Neural cell (in vitro differentiated cells): ENCODE results near the gene SMCHD1.

Experiments used
- CTCF ChIP-seq: fragments of 450-650 bp; IDR thresholded peaks from 2 replicates; pipeline ENCODE4 v1.5.1; 2014; ENCODE audit warnings: antibody characterized with exemption, mild to moderate bottlenecking, moderate library complexity; ENCODE audit not compliant: poor library complexity, severe bottlenecking
- EP300 ChIP-seq: fragments of 450-650 bp; conservative IDR thresholded peaks from 2 replicates; pipeline ENCODE4 v1.6.1; 2014; ENCODE audit warnings: antibody characterized with exemption, mild to moderate bottlenecking, moderate library complexity; ENCODE audit not compliant: poor library complexity, severe bottlenecking
- EZH2 ChIP-seq: fragments of 200-600, 300-800 bp; shearing (Covaris generic), sonication (generic); IDR thresholded peaks from 2 replicates; pipeline ENCODE4 v1.6.1; 2014; ENCODE audit warnings: antibody characterized with exemption, low read length, borderline replicate concordance, mild to moderate bottlenecking; ENCODE audit not compliant: insufficient read depth, poor library complexity, severe bottlenecking
- MXI1 ChIP-seq: fragments of 450-650 bp; conservative IDR thresholded peaks from 2 replicates; pipeline ENCODE4 v1.6.1; 2014; ENCODE audit warnings: antibody characterized with exemption, mild to moderate bottlenecking; ENCODE audit not compliant: poor library complexity, severe bottlenecking
- REST ChIP-seq: IDR thresholded peaks from 2 replicates; pipeline ENCODE4 v1.6.1; 2012; ENCODE audit warnings: borderline replicate concordance
- SMC3 ChIP-seq: fragments of 450-650 bp; conservative IDR thresholded peaks from 2 replicates; pipeline ENCODE4 v1.6.1; 2014; ENCODE audit warnings: antibody characterized with exemption, mild to moderate bottlenecking, moderate library complexity; ENCODE audit not compliant: poor library complexity
- TAF1 ChIP-seq: IDR thresholded peaks from 2 replicates; pipeline ENCODE4 v1.6.1; 2012; ENCODE audit warnings: low read depth

GRCh38 chr18:2683055-2683454 lies 27.5 kb downstream of the SMCHD1 start:
- TF ChIP-seq CTCF (no peak), REST (no peak), TAF1 (no peak), MXI1 (no peak), EZH2 (no peak), SMC3 (no peak), EP300 (no peak)
